HG03575 (cell line): ENCODE results near the gene SLC10A2.

Experiments used
- ATAC-seq: cut with Tn5 transposase; IDR thresholded peaks from one replicate; pipeline ENCODE4 v1.9.1; 2021; ENCODE audit not compliant: unreplicated experiment, insufficient number of reproducible peaks, low FRiP score; ENCODE audit errors: extremely low read depth

The SLC10A2 gene

DNA sequence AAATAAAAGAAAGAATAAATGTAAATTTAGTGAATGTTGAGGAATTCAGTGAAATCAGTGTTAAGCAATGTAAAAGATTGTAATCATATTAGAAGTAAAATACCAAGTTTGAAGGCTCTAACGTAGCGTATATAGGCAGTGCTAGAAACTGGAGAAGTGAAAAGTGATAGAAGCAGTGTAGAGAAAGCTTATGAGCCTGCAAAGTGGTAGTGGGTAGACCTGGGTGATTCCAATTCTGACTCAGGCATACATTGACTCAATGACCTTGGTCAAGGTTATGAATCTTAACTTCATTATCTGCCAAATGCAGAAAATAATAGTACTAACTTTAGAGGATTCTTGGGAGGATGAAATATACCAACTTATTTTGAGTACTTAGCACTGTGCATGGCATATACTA, 4.1 kb downstream of the SLC10A2 start:
- ATAC-seq, result no peak

DNA sequence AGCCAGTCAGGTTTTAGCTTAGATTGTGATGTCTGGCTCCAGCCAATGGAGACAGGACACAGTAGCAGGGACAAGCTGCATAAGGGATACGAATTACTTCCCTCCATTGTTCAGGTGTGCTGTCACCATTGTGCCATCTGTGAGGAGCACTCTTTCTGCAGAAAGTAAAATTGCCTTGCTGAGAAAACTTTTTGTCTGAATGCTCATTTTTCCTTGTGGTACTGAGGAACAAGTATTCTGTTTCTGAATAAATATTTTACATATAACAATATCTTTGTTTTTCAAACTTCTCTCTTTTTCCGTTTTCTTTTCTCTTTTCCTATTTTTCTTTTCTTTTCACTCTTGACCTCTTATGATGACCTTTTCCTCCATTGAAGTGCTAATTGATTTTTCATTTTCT, 10.2 kb downstream of the SLC10A2 start:
- ATAC-seq, result no peak

DNA sequence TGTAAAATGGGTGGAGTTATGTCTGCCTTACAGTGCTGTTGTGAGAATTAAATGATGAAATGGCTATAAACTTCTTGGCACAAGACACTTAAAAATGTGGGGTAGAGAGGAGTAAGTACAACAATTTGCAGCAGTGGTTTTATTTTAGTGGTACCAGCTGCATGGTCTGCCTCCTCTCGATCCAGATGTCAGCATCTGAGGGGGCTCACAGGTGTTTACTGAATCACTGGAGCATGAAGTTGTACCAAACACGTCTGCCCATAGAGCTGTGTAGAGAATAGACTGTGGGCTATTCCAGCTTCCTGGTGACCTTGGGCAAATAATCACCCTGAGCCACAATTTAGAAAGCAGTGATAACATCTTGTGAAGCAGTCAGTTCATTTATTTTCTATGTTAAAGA, 11.1 kb downstream of the SLC10A2 start:
- no peak for ATAC-seq

DNA sequence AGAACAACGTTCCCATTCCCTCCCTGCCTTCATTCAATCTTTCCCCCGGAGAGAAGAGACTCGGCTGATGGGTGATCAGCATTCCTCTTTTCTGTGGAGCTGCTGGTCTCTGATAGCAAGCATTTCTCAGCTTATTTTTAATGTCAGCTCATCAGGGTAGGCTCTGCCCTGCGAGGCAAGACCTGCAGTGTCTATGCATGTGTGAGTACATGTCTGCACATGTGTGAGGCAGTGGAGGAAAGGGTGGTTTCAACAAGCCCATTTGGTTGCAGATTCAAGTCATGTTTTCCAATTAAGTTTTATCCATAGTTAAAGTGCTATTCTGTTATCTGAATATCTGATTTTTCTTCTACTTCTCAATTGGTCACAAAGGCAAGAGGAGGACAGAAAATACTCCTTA, 19.5 kb downstream of the SLC10A2 start:
- ATAC-seq, result no peak

DNA sequence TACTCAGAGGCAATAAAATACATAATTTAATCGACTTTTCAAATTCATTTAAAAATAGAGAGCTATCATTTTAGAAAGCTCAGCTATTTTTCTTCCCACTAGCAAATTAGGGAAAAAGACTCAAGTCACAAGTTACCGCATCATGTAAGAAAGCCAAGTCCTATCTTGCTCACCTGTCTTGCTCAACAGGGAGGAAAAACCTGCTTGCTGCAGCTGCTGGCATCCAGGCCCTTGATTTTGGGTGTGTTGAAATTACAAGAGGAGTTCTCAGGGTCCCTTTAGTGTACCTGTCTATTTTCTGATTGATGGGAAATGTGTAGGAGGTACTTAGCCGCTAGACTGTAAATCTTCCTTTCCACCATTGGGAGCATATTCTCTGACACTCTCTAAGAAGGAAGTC, 22.2 kb downstream of the SLC10A2 start:
- no peak for ATAC-seq

DNA sequence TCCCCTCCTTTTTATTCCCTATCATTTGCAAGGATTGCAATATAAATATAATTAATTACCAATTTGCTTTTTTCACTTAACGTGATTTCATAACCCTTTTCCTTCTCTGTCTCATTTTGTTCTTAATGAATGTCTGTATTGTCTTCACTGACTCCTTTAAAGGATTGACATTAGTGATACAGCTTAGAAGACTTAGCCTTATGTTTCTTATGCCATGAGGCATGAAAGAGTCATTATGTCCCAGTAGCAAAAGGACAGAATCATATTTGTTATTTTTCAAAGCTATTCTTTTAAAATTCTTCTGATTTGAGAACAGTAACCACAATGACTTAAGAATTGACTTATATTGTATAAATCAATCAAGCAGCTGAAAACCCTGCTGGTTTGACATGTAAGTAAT, 26.2 kb downstream of the SLC10A2 start:
- ATAC-seq, result no peak

DNA sequence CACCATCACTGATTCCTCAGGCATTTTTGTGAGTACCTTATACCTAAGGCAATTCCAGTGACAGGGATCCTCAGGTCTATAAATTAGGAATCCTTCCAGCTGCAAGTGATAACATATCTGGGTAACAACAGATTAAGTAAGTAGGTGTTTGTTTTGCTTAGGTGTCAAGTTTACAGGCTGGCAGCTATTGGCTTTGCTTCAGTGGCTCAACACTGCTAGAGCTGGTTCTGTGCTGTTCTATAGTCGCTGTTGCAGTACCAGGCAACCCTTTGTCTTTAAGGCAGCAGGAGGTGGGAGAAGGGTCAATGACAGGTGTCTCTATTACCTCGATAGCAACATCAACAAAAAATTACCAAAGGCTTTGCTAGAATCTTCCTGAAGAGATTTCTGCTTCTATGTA, 27.0 kb downstream of the SLC10A2 start:
- ATAC-seq, result no peak

DNA sequence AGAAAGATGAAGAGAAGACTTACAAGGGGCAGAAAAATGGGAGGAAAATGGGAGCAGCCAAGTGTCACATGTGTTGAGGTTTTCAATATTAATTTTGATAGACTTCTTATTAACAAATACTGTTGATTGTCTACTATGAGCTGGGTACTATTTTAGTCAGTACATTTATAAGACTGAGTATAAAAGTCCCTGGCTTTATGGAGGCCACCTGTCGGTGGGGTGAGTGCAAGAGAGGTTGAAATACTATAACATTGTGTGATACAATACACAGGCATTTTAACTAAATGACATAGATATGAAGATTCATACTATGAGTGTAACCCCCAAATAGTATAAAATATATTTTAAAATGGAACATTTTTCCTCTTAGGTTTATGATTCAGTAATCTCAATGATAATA, 29.9 kb downstream of the SLC10A2 start:
- ATAC-seq, result no peak

DNA sequence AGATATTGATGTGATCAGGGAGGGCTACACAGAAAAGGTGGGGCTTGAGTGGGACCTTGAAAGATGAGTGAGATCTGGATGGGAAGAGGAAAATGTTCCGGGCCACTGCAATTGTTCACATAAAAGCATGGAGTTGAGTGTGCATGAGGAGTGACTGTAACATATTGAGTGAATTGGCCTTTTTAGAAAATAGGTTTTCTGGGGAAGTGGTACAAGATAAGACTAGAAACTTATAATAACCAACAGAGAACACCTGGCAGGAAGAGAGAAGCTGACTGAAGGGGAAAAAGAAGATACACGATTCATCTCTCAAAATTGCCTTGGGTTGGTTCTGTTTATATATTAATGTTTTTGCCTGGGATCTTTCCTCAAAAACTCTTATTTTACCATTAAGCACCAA, 32.2 kb downstream of the SLC10A2 start:
- no peak for ATAC-seq

DNA sequence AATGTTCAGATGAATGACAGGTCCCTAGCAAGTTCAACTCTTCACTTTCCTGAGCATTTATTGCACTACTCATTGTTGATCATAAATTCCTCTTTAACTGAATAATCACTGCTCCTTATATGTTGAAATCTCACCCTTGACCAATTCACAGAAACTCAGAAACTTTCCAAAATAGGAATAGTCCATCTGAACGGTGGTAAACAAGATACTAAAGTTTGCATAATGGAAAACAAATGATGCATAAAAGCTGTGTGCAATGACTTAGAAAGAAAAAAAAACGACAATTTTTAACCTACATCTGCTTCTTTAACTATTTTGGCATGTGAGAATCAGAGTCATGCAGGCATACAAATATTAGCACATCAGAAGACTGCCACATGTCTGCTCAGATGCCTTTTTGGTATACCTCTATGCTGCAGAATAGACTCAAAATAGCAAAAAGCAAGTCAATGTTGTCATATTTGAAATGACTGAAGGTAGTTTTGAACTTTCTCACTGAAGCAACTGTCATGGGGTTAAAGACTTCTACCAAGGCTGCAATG, 34.8 kb downstream of the SLC10A2 start:
- ATAC-seq, result peak; percentile 94

DNA sequence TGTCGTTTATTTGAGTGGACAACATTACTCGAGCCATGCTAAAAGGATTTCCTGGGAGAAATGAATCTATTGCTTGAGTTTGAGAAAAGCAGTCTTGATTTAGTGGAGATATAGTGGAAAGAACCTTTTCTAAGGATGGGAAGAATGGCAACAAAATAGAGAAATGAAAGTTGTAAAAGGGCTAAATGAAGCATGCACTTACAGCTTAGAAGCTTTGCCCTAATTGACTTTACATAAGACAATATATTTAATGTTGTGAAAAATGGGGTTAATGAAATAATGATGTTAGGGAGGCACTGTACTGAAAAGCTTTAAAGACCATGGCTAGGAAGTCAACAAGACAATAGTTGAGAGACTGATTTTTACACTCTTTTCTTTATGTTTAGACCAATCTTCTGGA, 35.4 kb downstream of the SLC10A2 start:
- ATAC-seq, result no peak

DNA sequence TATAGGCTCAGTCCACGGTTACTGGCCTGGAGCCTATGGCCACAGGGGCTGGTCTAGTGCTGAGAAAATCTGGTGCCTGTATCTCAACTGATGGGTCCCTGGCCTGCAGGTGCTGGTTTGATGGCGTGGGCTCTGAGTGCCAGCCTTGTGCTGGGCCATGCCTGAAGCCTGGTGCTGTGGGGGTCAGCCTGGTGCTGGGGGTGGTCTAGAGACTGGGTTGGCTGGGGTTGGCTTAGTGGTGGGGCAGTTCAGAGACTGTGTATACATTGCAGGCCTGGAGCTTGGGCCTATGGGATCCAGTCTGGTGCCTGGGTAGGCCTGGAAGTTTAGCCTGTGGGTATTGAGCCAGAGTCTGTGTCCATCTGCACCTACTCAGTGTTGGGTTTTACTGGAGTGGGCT, 36.4 kb downstream of the SLC10A2 start:
- ATAC-seq, result no peak

DNA sequence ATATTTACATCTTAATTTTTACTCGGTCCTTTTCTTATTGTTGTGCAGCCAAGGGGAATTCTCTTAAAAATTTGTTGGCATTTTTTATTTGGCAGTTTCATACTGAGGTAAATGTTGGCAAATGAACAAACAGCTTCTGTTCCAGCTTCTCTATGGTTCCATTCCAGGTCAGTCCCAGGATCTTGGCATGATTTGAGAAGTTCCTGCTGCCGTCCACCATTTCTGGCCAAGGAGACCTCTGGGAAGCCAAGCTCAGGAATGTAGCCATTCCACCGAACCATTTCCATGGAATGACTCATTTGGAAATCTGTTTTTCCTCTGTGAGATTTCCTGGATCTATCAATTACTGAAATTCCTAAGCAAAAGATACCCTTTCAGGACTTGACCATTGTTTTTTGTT, 43.9 kb downstream of the SLC10A2 start:
- no peak for ATAC-seq

DNA sequence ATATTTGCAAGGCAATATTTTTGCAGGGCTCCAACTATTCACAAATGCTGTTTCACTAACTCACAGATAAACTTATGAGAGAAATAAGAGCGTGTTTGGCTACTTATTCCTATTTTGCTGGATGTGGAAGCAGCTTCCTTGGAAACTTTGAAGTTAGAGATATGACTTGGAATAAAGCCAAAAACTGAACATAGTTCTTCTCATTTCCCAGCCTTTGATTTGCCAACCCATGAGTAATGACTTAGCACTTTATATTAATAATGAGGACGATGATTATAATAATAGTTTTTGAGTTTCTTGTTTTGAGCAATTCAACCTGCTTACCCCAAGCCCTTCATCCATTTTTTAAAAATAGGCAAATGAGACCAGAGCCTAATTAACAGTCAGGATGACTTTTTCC, 47.7 kb downstream of the SLC10A2 start:
- ATAC-seq, result no peak

DNA sequence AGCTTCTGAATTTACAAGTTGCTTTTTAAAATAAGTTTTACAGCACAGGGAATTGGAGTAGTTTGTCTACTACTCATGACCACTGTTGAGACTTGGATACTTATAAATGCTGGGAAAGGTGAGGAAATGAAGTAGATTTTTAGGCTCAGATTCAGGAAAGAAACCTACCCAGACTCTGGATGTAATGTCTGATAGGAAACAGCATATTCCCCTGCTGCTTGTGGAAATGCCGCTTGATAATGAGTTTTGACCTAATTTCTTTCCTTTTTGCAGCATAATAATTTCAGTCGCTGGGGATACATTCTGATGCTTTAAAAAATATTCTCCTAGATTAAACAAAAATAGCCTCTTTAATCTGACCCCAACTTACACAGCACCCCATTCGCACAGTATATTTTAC, 53.6 kb downstream of the SLC10A2 start:
- no peak for ATAC-seq

DNA sequence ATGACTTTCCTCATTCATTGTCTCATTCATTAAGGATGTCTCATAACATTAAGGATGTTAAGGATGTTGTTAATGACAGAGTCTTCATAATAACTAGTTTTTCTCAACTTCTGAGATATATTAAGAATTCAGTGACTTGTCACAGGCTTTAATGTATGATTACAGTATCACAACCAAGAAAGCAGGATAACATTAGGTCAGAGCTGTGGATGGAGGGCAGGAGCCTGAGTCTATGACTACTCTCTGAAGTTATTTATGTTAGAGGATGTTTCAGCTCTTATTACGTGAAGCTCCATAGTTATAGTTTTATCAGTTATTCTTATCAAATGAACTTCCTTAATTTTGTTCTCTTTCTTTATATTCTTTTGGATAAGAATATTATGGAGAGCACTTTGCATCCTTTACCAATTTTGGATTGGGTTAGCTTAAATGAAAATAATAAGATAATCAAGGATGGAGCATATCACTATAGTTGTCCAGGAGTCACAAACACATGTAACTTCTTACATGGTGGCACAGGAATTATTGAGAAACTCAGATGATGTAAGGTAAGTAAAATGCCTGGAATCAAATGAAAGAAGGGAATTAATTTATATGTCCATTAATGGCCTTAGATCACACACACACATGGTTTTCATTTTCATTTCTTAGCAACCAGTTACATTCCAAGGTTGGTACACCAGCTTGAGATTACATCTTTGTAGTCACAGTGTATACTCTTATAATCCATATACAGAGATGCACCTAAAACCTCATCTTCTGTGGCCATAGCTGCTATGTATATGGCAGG, 57.0 kb downstream of the SLC10A2 start:
- no peak for ATAC-seq

DNA sequence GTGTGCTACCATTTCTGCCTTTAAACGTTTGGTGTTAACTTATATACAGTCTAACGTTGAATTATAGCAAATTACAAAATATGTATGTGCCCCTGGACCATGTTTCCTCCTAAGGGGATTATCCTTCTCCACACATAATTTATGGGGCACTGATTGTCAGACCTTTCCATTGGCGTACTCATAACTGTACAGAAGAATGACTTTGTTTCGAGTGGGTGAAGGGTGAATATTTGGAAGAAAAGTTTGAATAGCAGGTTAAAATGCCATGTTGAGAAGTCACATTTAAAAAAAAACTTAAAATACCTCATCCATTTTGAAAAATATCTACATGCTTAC, 58.8 kb downstream of the SLC10A2 start:
- peak; percentile 9 for ATAC-seq

DNA sequence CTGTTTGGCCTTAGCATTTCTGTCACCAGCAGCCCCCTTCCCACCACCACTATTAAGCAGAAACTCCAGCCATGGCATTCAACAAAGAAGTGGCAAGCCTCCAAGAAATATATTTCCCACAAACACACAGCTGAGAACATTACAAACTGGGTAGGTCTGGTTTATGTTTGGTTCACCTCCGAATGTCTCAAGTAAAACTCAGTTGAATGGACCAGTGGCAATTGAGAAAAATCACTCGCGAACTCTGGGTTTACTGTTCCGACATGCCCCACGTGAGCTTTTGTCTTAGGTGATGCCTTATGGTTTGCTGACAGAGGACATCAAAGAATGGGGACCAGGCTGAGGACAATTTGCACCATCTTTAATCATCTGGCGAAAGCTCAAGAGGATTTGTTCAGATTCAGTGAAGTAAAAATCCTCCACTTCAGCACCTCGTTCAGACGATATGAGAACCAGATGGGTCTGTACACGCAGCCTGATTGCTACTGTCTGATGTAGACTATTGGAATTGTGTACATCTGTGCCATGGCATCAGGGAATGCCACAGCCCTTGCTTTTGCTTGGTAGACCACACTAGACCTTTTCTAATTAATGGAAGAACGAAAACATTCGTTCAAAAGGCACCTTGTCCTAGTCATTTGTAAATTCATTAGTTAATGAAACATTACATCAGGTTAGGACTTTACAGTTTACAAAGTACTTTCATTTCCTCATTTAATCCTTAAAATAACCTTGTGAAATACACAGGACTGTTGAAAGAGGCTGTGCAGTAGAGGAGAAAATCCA, 59.4 kb downstream of the SLC10A2 start:
- peak; percentile 93 for ATAC-seq

DNA sequence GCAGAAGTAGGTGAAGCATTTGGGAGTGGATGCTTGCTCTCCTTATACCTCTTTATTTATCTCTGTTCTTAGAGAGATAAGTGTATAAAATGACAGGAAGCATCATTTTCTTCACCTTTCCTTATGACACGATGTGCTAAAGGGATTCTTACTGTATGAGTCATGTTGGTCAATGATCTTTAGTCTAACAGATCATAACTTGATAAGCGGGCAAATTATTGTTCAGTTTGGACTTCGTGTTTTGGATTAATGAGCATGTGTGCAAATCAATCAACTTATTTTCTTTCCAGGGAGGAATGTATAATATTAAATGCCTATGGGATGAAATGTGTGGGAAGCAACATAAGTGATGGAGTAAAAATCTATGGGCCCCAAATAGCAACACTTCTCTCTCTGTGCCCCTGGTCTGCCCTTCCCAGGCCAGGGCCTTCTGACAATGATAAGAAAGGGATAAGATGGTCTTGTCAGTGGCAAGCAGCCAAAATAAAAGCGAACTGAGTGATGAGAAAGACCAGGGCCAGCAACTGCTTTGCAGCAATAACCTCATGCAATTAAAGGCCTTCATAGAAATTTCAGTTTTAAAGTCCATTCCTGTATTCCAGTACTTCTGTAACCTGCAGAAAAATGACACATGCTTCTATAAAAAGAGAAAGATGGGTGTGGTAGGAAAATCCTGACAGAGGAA, 61.4 kb downstream of the SLC10A2 start:
- ATAC-seq, result no peak

DNA sequence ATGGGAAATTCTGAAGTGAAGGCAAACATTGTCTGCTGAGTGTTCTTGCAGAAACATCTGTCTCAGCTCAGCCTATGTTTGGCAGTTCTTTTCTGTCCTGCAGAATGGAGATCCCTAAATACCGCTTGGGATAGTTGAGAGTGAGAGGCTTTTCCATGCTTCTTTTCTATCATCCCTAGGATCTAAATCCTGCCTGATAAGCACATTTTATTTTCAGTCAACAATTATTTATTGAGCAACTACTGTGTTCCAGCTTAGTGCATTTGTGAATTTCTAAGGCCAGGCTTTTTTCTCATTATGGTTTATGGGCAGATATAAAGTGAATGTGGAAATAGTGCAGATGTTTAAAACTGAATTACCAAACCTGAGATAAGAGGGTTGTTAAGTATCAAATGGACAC, 62.6 kb downstream of the SLC10A2 start:
- no peak for ATAC-seq
